Left ventricle myocardium inferior (tissue), 1 donor: ENCODE results near the gene KLF7. TPM values are rescaled to one million over a fixed set of nuclear protein-coding genes. Genes with fewer than 3 reads are reported as not detected.

Source experiments
- DNase-seq: peaks from one replicate; pipeline ENCODE4 v3.0.0-alpha.2; 2020
- H3K27ac ChIP-seq: fragments of 200-600 bp; replicated peaks from 2 replicates; pipeline ENCODE4 v1.8.0; 2021
- H3K27me3 ChIP-seq: fragments of 200-600 bp; 2 replicates; pipeline ENCODE4 v1.8.0; 2021; ENCODE audit warnings: low read depth
- H3K36me3 ChIP-seq: fragments of 200-600 bp; 2 replicates; pipeline ENCODE4 v1.8.0; 2021
- H3K4me1 ChIP-seq: fragments of 200-600 bp; 2 replicates; pipeline ENCODE4 v1.8.0; 2021
- H3K4me3 ChIP-seq: fragments of 200-600 bp; 2 replicates; pipeline ENCODE4 v1.8.0; 2021; ENCODE audit warnings: mild to moderate bottlenecking, moderate library complexity
- H3K9me3 ChIP-seq: fragments of 200-600 bp; replicated peaks from 2 replicates; pipeline ENCODE4 v1.8.0; 2021
- intact Hi-C: fragments of 100-400 bp; cut with micrococcal nuclease; formaldehyde crosslinking; loops from one replicate; pipeline ENCODE4 v1.11.0; 2022
- total RNA-seq: library from RNA; stranded (reverse); fragmentation: NEBNext Ultra II Directional; extraction: Animal tissue kit (Norgen Biotek cat#: 25700); gene quantifications from one replicate; pipeline ENCODE4 v1.2.1, GENCODE V29; 2021
- TF ChIP-seq, protein P1 (sequence below): fragments of 200-600 bp; IDR thresholded peaks from 2 replicates; pipeline ENCODE4 v1.8.0; 2021; ENCODE audit warnings: antibody characterized with exemption, mild to moderate bottlenecking, borderline replicate concordance
- donor health status: DM: no; HTN: yes; CAD: no; lungs with severe emphysema.

KLF7 gene
- total RNA-seq, 1 donor from 2014 or later = 24.2 TPM

DNA sequence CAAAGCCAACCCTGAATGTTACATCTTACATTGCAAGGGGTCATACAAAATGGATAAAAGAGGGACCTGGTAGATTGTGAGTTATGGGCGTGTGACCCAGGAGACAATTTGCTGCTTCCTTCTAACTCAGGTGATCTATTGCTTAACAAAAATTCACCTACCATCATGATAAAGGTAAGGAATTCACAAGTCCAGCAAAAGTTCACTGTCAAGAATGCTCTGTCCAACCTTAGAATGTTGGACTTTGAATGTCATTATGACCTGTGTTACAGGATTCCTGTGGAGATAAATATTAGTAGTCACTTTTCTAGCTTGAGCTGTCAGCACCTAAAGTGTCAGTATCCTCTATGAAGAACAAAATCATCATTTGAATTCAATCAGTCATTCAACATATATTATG lies 7.9 kb upstream of the KLF7 start:
- Histone ChIP-seq H3K4me1 (peaks cover 4% of the 10 kb centered on the region), H3K27ac (no peak overlapping the region), H3K4me3 (no peak overlapping the region), H3K27me3 (no peaks in the 10 kb centered on the region), H3K9me3 (no peaks in the 10 kb centered on the region), H3K36me3 (no peaks in the 10 kb centered on the region)
- TF ChIP-seq, protein P1, sequence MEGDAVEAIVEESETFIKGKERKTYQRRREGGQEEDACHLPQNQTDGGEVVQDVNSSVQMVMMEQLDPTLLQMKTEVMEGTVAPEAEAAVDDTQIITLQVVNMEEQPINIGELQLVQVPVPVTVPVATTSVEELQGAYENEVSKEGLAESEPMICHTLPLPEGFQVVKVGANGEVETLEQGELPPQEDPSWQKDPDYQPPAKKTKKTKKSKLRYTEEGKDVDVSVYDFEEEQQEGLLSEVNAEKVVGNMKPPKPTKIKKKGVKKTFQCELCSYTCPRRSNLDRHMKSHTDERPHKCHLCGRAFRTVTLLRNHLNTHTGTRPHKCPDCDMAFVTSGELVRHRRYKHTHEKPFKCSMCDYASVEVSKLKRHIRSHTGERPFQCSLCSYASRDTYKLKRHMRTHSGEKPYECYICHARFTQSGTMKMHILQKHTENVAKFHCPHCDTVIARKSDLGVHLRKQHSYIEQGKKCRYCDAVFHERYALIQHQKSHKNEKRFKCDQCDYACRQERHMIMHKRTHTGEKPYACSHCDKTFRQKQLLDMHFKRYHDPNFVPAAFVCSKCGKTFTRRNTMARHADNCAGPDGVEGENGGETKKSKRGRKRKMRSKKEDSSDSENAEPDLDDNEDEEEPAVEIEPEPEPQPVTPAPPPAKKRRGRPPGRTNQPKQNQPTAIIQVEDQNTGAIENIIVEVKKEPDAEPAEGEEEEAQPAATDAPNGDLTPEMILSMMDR = no peak
- DNase-seq = no peak
- intact Hi-C loops = loop anchor here (10.0 kb wide), 1 partner anchor 291 kb away; no protein-coding TSS in a partner anchor

- Histone ChIP-seq H3K9me3 (no peaks in the 10 kb centered on the region), H3K36me3 (no peaks in the 10 kb centered on the region), H3K27ac (peak overlapping the region; percentile 100), H3K27me3 (no peaks in the 10 kb centered on the region), H3K4me3 (peak overlapping the region; percentile 85), H3K4me1 (peaks cover 53% of the 10 kb centered on the region)
- TF ChIP-seq, protein P1 = no peak
- intact Hi-C loops = loop anchor here (10.0 kb wide), 2 partner anchors 167 to 183 kb away; no protein-coding TSS in a partner anchor
- no peak for DNase-seq
Observed at GRCh38 chr2:207167099-207167923, 1.6 kb upstream of the KLF7 start.

DNA sequence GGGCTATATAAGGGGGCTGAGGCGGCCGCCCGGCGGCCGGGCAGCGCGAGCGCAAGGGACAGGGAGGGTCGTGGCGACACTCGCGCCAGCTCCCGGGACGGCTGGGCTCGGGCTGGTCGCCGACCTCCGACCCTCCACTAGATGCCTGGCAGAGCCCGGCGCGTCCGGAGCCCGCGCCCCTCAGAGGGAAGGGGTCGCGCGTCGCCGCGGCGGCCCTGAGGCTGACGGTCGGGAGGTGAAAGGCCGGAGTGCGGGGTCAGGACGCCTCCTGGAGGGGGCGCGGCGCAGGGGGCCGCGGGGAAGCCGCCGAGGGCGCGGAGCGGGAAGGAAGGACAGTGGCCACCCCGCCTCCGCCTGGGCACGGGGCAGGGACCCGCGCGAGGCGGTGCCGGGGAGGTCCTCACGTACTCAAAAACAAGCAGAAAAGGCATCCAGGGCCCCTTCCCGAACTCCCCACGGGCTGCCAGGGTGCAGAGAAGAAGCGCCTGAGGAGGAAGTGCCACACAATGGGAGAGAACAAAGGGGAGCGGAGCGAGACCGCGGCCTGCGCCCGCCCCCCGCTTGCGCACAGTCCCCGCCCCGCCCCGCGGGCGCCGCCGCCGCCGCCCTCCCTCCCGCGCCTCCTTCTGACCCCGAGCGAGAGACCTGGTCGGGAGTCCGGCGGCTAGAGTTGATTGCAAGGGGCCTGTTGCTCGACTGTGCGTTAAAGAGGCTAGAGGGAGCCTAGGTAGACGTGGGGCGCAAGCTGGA lies 776 bp upstream of the KLF7 start:
- Histone ChIP-seq H3K4me3 (peak overlapping the region; percentile 85), H3K36me3 (no peaks in the 10 kb centered on the region), H3K4me1 (peaks cover 61% of the 10 kb centered on the region), H3K27me3 (no peaks in the 10 kb centered on the region), H3K9me3 (no peaks in the 10 kb centered on the region), H3K27ac (peak overlapping the region; percentile 100)
- TF ChIP-seq, protein P1 = peak; percentile 62
- intact Hi-C loops = loop anchor here (10.0 kb wide), 2 partner anchors 168 to 182 kb away; no protein-coding TSS in a partner anchor
- peak; percentile 83 for DNase-seq

- intact Hi-C loops = loop anchor here (10.0 kb wide), 2 partner anchors 169 to 181 kb away; no protein-coding TSS in a partner anchor
- Histone ChIP-seq H3K27me3 (no peaks in the 10 kb centered on the region), H3K4me1 (peaks cover 66% of the 10 kb centered on the region), H3K4me3 (peak overlapping the region; percentile 85), H3K36me3 (no peaks in the 10 kb centered on the region), H3K27ac (peak overlapping the region; percentile 100), H3K9me3 (no peaks in the 10 kb centered on the region)
- TF ChIP-seq, protein P1 = no peak
- peak; percentile 99 for DNase-seq
Observed at GRCh38 chr2:207166039-207166348, 246 bp upstream of the KLF7 start.

DNA sequence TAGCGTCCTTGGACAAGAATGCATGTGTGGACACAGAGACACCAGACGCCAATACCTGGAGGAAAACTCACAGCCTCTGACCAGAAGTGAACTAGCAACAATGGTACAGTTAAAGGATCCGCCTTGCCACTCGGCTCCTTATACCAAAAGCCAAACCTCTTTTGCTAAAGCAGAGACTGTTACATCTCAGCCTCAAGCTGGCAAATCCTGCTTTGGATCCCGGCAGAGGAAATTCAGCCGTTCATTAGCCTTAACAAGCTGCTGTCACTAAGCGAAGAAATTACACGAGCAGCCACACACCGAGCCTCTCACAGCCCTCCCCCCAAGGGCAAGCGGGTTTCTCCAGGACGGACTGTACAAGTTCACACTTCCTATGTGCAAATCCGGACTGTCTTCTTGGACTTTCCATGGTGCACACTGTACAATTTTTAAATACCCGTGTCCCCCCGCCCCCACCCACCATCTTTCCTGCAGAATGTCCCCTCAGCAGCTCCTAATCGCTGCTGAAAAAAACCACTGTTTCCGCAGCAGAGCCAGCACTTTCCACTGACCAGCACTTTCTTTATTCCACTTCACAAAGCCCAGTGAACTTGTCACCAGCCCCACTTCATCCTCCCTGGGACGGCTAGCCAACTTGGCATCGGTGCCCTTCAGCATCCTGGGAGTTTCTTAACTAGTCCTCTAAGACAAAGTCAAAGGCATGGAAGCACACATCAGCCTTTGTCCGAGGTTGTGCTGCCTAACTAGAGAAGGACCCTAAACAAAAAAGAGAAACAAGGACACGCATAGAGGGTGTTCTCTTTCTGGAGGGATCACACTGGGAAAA lies 1.5 kb downstream of the KLF7 start:
- Histone ChIP-seq H3K27ac (peak overlapping the region; percentile 100), H3K4me3 (peak overlapping the region; percentile 85), H3K27me3 (no peaks in the 10 kb centered on the region), H3K36me3 (no peaks in the 10 kb centered on the region), H3K9me3 (no peaks in the 10 kb centered on the region), H3K4me1 (peaks cover 84% of the 10 kb centered on the region)
- peak; percentile 72 for DNase-seq
- TF ChIP-seq, protein P1 = no peak
- intact Hi-C loops = loop anchor here (10.0 kb wide), 2 partner anchors 171 to 179 kb away; no protein-coding TSS in a partner anchor
